HG03196 (cell line): ENCODE data around the gene CRYL1.

Experiments used
- ATAC-seq: cut with Tn5 transposase; IDR thresholded peaks from one replicate; pipeline ENCODE4 v1.9.1; 2021; ENCODE audit not compliant: unreplicated experiment

Gene CRYL1

GRCh38 chr13:20428666-20429644 is 96.7 kb downstream of the CRYL1 start:
- no peak for ATAC-seq

GRCh38 chr13:20426766-20427448 is 98.8 kb downstream of the CRYL1 start:
- no peak for ATAC-seq

GRCh38 chr13:20425819-20426219 is 99.8 kb downstream of the CRYL1 start:
- peak; percentile 70 for ATAC-seq

- ATAC-seq: no peak
These were observed 100.7 kb downstream of the CRYL1 start for GRCh38 chr13:20424949-20425348.

GRCh38 chr13:20424559-20424852 is 101.2 kb downstream of the CRYL1 start:
- ATAC-seq: no peak

- ATAC-seq: no peak
These were observed 103.3 kb downstream of the CRYL1 start for GRCh38 chr13:20422362-20422761.

GRCh38 chr13:20420938-20421337 is 104.7 kb downstream of the CRYL1 start:
- no peak for ATAC-seq

GRCh38 chr13:20418953-20419352 is 106.7 kb downstream of the CRYL1 start:
- no peak for ATAC-seq

- ATAC-seq: no peak
These were observed 109.4 kb downstream of the CRYL1 start for GRCh38 chr13:20416223-20416745.

GRCh38 chr13:20415694-20416107 is 110.0 kb downstream of the CRYL1 start:
- ATAC-seq: no peak

GRCh38 chr13:20415306-20415679 is 110.4 kb downstream of the CRYL1 start:
- no peak for ATAC-seq

- no peak for ATAC-seq
These were observed 110.9 kb downstream of the CRYL1 start for GRCh38 chr13:20414546-20415305.

GRCh38 chr13:20412691-20413355 is 112.8 kb downstream of the CRYL1 start:
- no peak for ATAC-seq

GRCh38 chr13:20411638-20412342 is 113.9 kb downstream of the CRYL1 start:
- peak; percentile 95 for ATAC-seq

GRCh38 chr13:20410726-20411125 is 114.9 kb downstream of the CRYL1 start:
- no peak for ATAC-seq

- ATAC-seq: no peak
These were observed 117.5 kb downstream of the CRYL1 start for GRCh38 chr13:20408181-20408580.

GRCh38 chr13:20407759-20408158 is 117.9 kb downstream of the CRYL1 start:
- no peak for ATAC-seq

GRCh38 chr13:20405691-20406090 is 120.0 kb downstream of the CRYL1 start:
- no peak for ATAC-seq

GRCh38 chr13:20404488-20405222 is 121.0 kb downstream of the CRYL1 start:
- ATAC-seq: no peak
